Right kidney (tissue), 1 donor: Measurements from ENCODE around the gene IGSF23.
"Not testable (repeated sequence)": the region's sequence is repeated elsewhere in the genome, so short reads cannot be mapped to it uniquely, and the experiment has no call there.

Source experiments
- DNase-seq: peaks from one replicate; pipeline ENCODE4 v3.0.0-alpha.2; 2016

IGSF23 gene

GRCh38 chr19:44587963-44588770 is 25.2 kb upstream of the IGSF23 start:
- DNase-seq, result no peak

DNA sequence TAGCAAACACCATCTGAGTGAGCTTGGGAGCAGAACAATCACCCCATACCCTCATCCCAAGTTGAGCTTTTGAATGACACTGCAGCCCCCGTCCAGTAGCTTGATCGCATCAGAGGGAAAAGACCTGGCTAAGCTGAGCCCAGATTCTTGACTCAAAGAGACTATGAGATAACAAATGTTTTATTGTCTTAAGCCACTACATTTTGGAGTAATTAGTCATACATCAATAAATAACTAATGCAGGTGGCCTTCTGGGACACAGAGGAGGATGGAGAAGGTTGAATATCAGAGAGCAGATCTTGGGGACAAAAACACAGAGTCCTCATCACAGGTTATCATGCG is 24.6 kb upstream of the IGSF23 start:
- no peak for DNase-seq

GRCh38 chr19:44590245-44591059 is 22.9 kb upstream of the IGSF23 start:
- DNase-seq, result no peak

DNA sequence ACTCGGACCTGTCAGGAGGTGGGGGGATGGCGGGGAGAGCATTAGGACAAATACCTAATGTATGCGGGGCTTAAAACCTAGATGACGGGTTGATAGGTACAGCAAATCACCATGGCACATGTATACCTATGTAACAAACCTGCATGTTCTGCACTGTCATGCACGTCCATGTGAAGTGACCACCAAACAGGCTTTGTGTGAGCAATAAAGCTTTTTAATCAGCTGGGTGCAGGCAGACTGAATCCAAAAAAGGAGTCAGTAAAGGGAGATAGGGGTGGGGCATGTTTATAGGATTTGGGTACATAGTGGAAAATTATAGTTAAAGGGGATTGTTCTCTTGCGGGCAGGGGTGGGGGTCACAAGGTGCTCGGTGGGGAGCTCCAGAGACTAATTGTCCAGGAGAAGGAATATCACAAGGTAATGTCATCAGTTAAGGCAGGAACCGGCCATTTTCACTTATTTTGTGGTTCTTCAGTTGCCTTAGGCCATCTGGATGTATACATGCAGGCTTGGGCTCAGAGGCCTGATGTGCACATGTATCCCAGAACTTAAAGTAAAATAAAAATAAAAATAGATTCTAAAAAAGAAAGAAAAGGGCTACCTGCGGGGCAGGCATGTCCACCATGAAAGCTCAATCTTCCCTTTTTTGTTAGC is 21.9 kb upstream of the IGSF23 start:
- not testable (repeated sequence) for DNase-seq

DNA sequence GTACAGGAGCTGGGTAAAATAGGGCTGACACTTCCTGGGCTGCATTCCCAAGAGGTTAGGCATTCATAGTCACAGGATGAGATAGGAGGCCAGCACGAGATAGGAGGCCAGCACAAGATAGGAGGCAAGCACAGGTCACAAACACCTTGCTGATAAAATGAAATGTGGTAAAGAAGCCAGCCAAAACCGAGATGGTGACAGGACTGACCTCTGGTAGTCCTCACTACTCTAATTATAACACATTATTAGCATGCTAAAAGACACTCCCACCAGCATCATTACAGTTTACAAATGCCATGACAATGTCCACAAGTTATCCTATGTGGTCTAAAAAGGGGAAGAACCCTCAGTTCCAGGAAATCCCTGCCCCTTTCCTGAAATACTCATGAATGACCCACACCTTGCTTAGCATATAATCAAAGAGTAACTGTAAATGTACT is 20.9 kb upstream of the IGSF23 start:
- DNase-seq, result no peak

- no peak for DNase-seq
Measured at GRCh38 chr19:44593294-44593693, 20.1 kb upstream of the IGSF23 start.

GRCh38 chr19:44593866-44594266 is 19.5 kb upstream of the IGSF23 start:
- not testable (repeated sequence) for DNase-seq

GRCh38 chr19:44596428-44597130 is 16.8 kb upstream of the IGSF23 start:
- DNase-seq, result no peak

DNA sequence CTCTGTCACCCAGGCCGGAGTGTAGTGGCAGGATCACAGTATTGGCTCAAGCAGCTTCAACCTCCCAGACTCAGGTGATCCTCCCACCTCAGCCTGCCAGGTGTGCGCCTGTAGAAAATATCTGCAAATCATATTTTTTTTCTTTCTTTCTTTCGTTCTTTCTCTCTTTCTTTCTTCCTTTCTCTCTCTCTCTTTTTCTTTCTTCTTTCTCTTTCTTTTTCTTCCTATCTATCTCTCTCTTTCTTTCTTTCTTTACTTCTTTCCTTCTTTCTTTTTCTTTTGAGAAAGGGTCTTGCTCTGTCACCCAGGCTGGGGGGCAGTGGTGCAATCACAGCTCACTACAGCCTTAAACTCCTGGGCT is 16.3 kb upstream of the IGSF23 start:
- no peak for DNase-seq

GRCh38 chr19:44598355-44598754 is 15.0 kb upstream of the IGSF23 start:
- DNase-seq, result no peak

- DNase-seq, result no peak
Measured at GRCh38 chr19:44598880-44599279, 14.5 kb upstream of the IGSF23 start.

- DNase-seq, result no peak
Measured at GRCh38 chr19:44600466-44600865, 12.9 kb upstream of the IGSF23 start.

- DNase-seq, result no peak
Measured at GRCh38 chr19:44602081-44602480, 11.3 kb upstream of the IGSF23 start.

GRCh38 chr19:44603201-44603945 is 10.0 kb upstream of the IGSF23 start:
- DNase-seq, result no peak

DNA sequence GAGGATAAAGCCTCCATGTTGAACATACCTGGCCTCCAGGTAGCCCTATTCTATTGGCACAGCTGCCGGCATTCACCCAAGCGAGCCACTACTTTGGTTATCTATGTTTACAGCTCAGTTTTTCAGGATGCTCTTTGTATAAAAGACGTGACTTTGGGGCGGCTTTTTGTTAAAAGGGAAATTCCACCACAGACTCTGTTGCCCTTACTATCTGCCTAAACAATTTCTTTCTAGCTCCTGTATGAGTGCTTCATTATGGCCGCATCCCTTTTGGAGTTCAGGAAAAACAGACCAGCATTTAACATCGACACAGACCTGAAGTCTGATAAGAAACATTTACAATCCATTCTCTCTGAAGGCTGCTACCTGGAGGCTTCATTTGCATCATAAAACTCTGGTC is 9.1 kb upstream of the IGSF23 start:
- no peak for DNase-seq

GRCh38 chr19:44605547-44605946 is 7.8 kb upstream of the IGSF23 start:
- DNase-seq, result no peak

DNA sequence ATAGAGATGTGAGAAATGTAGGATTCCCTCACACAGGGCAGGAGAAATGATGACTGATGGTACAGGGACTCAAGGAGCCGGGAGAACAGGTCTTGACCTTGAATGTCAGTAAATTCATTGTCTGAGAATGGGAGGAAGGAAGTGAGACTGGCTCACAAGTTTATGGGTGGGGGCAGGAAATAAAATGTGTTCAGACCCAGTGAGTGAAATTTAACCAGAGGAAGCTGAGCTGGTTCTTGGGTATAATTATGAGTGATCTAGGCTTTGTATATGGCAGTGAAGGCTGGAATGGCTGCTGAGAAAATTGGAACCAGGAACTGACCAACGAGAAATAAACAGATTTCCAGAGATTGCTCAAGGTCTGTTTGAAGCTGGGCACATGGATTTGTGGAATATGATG is 6.3 kb upstream of the IGSF23 start:
- no peak for DNase-seq

GRCh38 chr19:44607917-44608316 is 5.4 kb upstream of the IGSF23 start:
- no peak for DNase-seq

DNA sequence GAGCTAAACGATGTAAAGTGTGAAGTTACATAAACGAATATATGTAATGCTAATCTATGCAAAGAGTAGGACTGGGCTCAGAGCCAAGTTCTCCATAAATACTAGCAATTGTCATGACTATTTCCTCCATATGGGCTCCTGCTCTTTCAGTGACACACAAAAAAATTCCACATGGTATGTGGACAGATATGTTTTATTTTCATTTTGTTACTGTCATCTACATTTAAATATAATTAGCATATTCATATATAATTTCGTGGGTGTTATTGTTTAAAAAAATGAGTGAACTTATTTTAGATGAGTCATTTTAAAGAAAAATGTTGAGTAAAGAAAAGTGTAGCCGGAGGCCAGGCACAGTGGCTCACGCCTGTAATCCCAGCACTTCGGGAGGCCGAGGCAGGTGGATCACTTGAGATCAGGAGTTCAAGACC is 5.0 kb upstream of the IGSF23 start:
- DNase-seq, result no peak

DNA sequence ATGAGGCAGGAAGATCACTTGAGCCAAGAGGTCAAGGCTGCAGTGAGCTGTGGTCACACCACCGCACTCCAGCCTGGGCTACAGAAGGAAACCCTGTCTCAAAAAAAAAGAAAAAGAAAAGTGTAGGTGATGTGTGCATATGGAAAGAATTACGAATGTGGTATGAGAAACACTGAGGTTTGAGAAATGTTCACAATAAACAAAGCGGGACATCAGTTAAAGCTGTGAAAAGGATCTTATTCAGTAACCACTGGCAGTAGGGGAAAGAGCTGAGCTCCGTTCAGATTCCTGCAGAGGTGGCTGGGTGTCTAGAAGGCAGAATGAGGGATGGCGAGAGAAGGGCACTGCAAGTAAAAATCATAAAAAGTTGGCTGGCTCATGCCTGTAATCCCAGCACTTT is 4.1 kb upstream of the IGSF23 start:
- no peak for DNase-seq

DNA sequence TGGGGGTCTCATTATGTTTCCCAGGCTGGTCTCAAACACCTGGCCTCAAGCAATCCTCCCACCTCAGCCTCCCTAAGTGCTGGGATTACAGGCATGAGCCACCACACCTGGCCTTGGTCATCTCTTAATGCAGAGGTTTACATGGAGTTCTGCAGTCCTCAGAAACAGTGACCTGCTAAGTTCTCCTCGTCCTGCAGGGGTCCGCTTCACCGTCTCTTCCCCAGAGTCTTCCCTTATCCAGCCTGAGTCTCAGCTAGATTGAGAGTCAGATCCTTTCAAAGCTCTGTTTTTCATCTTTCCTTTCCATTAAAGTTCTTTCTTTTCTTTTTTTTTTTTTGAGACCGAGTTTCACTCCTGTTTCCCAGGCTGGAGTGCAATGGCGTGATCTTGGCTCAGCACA is 2.9 kb upstream of the IGSF23 start:
- DNase-seq, result not testable (repeated sequence)

GRCh38 chr19:44611812-44612295 is 1.5 kb upstream of the IGSF23 start:
- no peak for DNase-seq
